Tibial nerve (tissue), 3 donors: ENCODE measurements around the gene ABCC4.

ENCODE experiments used
- POLR2A ChIP-seq, 2 donors: fragments of 450-650 bp; IDR thresholded peaks; one replicate each; pipeline ENCODE4 v1.6.1; 2017; ENCODE audit warnings: antibody characterized with exemption in 2 of 2, mild to moderate bottlenecking in 2 of 2, moderate library complexity in 2 of 2
- TF ChIP-seq, protein P1 (sequence below), 5 experiments: fragments of 200-600 bp in 3 of 5; fragments of 450-650 bp in 2 of 5; sonication (generic) in 3 of 5; IDR thresholded peaks; one replicate each; pipeline ENCODE4 v1.5.1; 2016 to 2019; ENCODE audit warnings: antibody characterized with exemption in 5 of 5, mild to moderate bottlenecking in 3 of 5, moderate library complexity in 2 of 5

DNA sequence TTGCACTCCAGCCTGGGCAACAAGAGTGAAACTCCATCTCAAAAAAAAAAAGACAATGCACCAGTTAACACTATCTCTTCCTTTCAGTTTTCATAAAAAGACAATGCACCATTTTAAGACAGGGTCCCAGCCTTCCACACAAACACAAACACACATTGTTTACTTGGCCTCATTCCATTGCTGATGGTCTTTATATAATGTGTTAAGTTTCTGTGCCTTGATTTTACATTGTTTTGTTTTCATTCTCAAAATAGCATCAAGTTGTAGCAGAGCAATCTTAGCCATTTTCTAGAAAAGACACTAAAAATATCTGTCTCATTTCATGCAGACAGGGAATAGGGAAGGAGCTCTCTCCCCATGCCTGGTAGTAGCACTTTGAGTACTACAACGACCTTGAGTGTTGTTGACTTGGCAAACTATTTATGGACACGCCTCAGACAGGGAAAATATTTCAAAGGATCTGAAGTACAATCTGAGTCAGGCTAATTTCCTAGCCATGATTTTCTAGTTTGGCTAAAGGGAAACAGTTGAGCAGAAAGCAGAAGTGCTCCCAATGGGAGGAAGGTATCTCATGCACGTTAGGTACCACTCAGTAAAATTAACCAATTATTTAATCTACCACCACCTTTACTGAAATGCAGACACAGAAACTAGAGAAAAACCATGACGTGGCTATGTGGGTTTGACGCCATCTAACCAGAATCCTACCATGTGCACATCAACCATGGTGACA, 120.6 kb downstream of the ABCC4 start:
- TF ChIP-seq, protein P1, sequence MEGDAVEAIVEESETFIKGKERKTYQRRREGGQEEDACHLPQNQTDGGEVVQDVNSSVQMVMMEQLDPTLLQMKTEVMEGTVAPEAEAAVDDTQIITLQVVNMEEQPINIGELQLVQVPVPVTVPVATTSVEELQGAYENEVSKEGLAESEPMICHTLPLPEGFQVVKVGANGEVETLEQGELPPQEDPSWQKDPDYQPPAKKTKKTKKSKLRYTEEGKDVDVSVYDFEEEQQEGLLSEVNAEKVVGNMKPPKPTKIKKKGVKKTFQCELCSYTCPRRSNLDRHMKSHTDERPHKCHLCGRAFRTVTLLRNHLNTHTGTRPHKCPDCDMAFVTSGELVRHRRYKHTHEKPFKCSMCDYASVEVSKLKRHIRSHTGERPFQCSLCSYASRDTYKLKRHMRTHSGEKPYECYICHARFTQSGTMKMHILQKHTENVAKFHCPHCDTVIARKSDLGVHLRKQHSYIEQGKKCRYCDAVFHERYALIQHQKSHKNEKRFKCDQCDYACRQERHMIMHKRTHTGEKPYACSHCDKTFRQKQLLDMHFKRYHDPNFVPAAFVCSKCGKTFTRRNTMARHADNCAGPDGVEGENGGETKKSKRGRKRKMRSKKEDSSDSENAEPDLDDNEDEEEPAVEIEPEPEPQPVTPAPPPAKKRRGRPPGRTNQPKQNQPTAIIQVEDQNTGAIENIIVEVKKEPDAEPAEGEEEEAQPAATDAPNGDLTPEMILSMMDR (IDR thresholded peaks at IDR 0.05) = no peak
- no peak for TF ChIP-seq POLR2A (IDR thresholded peaks at IDR 0.05)
